ENCODE data around the gene CMIP. TPM values are rescaled to one million over a fixed set of nuclear protein-coding genes. Genes with fewer than 3 reads are reported as not detected.

CMIP gene
- total and polyA plus RNA-seq, 3 experiments from 2014 or later: 1.0 to 24.4 (median 23.6) TPM

DNA sequence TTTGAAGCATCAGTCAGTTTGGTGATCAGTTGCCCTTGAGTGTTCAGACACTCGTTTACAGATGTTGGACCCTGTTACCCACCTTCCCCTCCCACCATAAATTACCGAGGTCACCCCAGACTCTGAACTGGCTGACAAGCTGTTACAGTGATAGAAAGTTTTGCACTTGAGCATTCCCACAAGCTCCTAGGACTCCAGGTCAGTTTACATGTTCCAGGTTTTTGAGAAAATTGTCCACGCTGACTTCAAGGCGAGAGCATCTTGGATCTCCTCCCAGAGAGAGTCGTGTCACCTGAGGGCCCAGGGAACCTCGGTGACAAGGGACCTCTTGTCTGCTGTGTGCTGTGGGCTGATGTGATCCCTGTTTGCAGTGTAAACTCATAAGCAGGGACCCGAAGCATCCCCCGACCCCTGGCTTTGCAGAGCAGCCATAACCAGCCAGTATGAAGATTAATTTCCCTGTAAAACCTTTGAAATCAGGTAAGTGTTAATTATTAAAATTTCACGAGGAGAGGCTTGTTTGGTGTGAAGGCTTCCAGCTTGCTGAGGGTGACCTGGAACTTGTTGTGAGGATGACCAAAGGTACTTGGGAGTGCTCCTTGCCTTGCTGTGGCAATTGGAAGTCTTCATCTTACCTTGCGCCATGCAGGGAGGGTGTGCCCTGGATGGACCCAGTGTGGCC is 91.2 kb downstream of the CMIP start:
- Histone ChIP-seq H3K9me3 (ENCODE audit: low read length) (no peaks in the 10 kb centered on the region), H3K36me3 (ENCODE audit: insufficient read depth, low read length) (no peaks in the 10 kb centered on the region), H3K27ac (ENCODE audit: low read depth, low read length) (no peak overlapping the region), H3K4me1 (ENCODE audit: insufficient read depth, low read length) (no peaks in the 10 kb centered on the region), H3K27me3 (ENCODE audit: insufficient read depth, low read length, poor library complexity, severe bottlenecking) (no peaks in the 10 kb centered on the region), H3K4me3 (ENCODE audit: low read length) (no peak overlapping the region)
- DNase-seq: no peak
- Mint-ChIP-seq H3K36me3 (peaks cover 0 to 36% (median 4%) of the 10 kb centered on the region in 3 donors), H3K4me1 (peaks cover 25 to 51% (median 41%) of the 10 kb centered on the region in 3 donors), H3K27me3 (peaks cover 0 to 2% of the 10 kb centered on the region in 2 donors), H3K9me3 (no peaks in the 10 kb centered on the region), H3K4me3 (no peak overlapping the region), H3K27ac (peak overlapping the region in 5 of 8 donors; percentile 10 to 52 (median 44))
- POLR2A ChIA-PET: no interaction called here
- CTCF ChIA-PET: no interaction called here

GRCh38 chr16:81536648-81537047 is 92.0 kb downstream of the CMIP start:
- Mint-ChIP-seq H3K27ac (peak overlapping the region in 2 of 8 donors; percentile 17 to 57), H3K4me1 (peaks cover 28 to 53% (median 42%) of the 10 kb centered on the region in 3 donors), H3K27me3 (peaks cover 0 to 2% of the 10 kb centered on the region in 2 donors), H3K36me3 (peaks cover 0 to 34% (median 8%) of the 10 kb centered on the region in 3 donors), H3K4me3 (no peak overlapping the region), H3K9me3 (no peaks in the 10 kb centered on the region)
- ChIA-PET CTCF (no interaction called here), POLR2A (no interaction called here)
- no peaks in the 10 kb centered on the region for H3K27me3 ChIP-seq (ENCODE audit: insufficient read depth, low read length, poor library complexity, severe bottlenecking)
- no peaks in the 10 kb centered on the region for H3K4me1 ChIP-seq (ENCODE audit: insufficient read depth, low read length)
- H3K27ac ChIP-seq (ENCODE audit: low read depth, low read length): no peak overlapping the region
- H3K9me3 ChIP-seq (ENCODE audit: low read length): no peaks in the 10 kb centered on the region
- peaks cover 3% of the 10 kb centered on the region for H3K36me3 ChIP-seq (ENCODE audit: insufficient read depth, low read length)
- no peak for DNase-seq
- no peak overlapping the region for H3K4me3 ChIP-seq (ENCODE audit: low read length)

DNA sequence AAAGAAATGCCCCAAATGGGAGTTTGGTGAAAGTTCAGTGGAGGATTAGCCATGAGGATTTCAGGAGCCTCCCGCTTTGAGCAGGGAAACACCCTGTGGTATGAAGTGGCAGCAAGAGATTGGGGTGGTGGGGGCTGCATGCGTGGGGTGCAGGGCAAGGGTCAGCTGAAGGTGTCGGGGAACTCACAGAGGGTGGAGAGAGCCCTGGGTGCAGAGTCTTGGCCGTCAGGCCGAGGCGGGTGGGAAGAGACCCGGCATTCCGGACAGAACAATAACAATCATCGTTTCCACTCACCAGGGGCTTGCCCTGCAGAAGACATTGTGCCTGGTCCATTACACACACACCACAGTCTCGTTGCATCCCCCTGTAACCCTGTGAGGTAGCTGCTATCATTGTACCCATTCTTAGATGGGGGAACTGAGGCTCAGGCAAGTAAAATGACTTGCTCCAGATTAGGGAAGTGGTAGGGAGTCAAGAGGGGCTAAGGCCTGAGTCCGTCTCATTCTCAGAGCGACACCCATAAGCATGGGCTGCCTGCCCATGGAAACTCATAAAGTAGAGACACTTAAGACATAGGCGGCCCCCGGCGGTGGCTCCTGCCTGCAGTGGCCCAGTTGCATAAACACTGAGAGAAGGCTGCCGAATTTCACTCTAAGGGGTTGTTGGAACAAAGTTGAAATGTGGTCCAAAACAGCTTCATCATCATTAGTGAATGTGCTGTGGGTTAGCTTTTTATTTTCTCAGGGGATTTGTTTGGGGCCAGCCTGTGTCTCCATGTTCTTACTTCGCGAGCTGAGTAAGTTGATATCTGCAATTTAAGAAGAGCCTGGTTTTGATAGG is 93.3 kb downstream of the CMIP start:
- Mint-ChIP-seq H3K27ac (peak overlapping the region in 5 of 8 donors; percentile 7 to 87 (median 39)), H3K36me3 (peaks cover 0 to 25% (median 5%) of the 10 kb centered on the region in 3 donors), H3K4me3 (no peak overlapping the region), H3K4me1 (peaks cover 24 to 58% (median 50%) of the 10 kb centered on the region in 3 donors), H3K27me3 (peaks cover 0 to 2% of the 10 kb centered on the region in 2 donors), H3K9me3 (no peaks in the 10 kb centered on the region)
- POLR2A ChIA-PET: no interaction called here
- Histone ChIP-seq H3K4me1 (ENCODE audit: insufficient read depth, low read length) (no peaks in the 10 kb centered on the region), H3K9me3 (ENCODE audit: low read length) (no peaks in the 10 kb centered on the region), H3K27ac (ENCODE audit: low read depth, low read length) (no peak overlapping the region), H3K36me3 (ENCODE audit: insufficient read depth, low read length) (peaks cover 3% of the 10 kb centered on the region), H3K4me3 (ENCODE audit: low read length) (no peak overlapping the region), H3K27me3 (ENCODE audit: insufficient read depth, low read length, poor library complexity, severe bottlenecking) (no peaks in the 10 kb centered on the region)
- CTCF ChIA-PET: no interaction called here
- DNase-seq: no peak

DNA sequence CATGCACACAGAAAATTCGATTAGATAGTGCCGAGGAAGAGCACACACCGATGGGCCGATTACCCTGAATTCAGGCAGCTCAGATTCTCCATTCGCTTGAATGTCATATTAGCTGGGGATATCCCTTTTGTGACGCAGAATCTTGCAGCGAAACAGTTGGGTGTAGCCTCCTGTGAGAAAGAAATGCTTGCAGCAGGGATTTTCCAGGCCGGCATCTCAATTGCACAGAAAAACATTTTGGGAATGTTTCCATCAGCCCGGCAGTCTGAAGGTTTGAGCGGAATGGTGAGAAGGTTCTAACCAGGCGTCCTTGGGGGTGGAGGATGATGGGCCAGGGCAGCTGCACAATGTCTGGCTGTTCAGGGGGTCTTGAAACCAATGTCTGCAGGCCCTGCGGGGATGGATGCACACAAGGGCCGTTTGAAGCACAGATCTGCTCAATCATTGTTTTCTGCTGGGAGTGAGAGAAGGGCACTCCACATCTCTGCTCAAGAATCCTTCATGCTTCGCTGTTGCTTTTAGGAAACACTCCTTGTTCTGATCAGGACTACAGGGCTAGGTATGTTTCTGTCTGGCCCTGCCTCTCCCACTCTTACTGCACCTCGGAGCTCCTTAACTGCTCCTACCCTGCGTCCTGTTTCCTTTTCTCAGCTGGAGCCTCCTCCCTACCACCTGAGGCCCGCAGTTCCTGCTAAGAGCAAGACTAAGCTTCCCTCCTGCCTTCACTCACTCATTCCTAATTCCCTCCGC is 94.6 kb downstream of the CMIP start:
- Mint-ChIP-seq H3K36me3 (peaks cover 0 to 23% (median 4%) of the 10 kb centered on the region in 3 donors), H3K9me3 (no peaks in the 10 kb centered on the region), H3K4me1 (peaks cover 28 to 64% (median 58%) of the 10 kb centered on the region in 3 donors), H3K27me3 (no peaks in the 10 kb centered on the region), H3K27ac (peak overlapping the region in 6 of 8 donors; percentile 6 to 85 (median 60)), H3K4me3 (peak overlapping the region in 1 of 7 donors; percentile 14)
- H3K27ac ChIP-seq (ENCODE audit: low read depth, low read length): no peak overlapping the region
- peaks cover 4% of the 10 kb centered on the region for H3K4me1 ChIP-seq (ENCODE audit: insufficient read depth, low read length)
- H3K27me3 ChIP-seq (ENCODE audit: insufficient read depth, low read length, poor library complexity, severe bottlenecking): no peaks in the 10 kb centered on the region
- CTCF ChIA-PET: no interaction called here
- H3K36me3 ChIP-seq (ENCODE audit: insufficient read depth, low read length): peaks cover 3% of the 10 kb centered on the region
- H3K4me3 ChIP-seq (ENCODE audit: low read length): no peak overlapping the region
- no peaks in the 10 kb centered on the region for H3K9me3 ChIP-seq (ENCODE audit: low read length)
- no peak for DNase-seq
- POLR2A ChIA-PET: no interaction called here

DNA sequence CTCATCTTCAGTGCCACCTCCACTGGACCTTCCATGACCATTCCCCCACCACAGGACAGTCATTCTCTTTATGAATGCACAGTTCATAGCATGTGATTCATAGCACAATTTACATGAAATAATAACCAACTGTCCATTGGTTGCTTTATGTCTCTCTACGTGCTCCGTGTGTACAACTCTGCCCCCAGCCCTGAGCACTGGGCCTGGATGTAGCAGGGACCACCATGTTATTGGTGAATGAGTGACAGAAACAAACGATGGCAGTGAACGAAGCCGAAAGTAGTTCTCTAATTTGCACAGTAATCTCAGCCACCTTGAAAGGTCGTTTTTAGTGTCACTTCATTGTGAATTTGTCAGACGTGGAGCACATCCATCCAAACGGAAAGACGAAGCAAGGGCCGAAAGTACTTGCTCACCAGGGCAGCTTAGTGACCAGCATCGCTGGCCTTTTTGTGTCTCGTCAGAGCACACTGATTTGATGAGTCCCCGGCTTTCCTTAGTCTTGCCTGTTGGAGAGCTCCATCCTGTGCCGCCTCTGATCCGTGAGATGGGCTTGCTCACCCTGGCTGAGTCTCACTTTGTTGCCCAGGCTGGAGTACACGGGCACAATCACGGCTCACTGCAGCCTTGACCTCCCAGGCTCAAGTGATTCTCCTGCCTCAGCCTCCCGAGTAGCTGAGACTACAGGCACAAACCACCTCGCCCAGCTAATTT is 95.3 kb downstream of the CMIP start:
- Histone ChIP-seq H3K27ac (ENCODE audit: low read depth, low read length) (no peak overlapping the region), H3K9me3 (ENCODE audit: low read length) (no peaks in the 10 kb centered on the region), H3K27me3 (ENCODE audit: insufficient read depth, low read length, poor library complexity, severe bottlenecking) (no peaks in the 10 kb centered on the region), H3K36me3 (ENCODE audit: insufficient read depth, low read length) (peaks cover 3% of the 10 kb centered on the region), H3K4me3 (ENCODE audit: low read length) (no peak overlapping the region), H3K4me1 (ENCODE audit: insufficient read depth, low read length) (peaks cover 9% of the 10 kb centered on the region)
- H3K27ac Mint-ChIP-seq: peak overlapping the region in 6 of 8 donors; percentile 25 to 85 (median 60)
- H3K4me1 Mint-ChIP-seq: peaks cover 33 to 65% (median 58%) of the 10 kb centered on the region in 3 donors
- H3K9me3 Mint-ChIP-seq: no peaks in the 10 kb centered on the region
- peaks cover 0 to 23% (median 4%) of the 10 kb centered on the region in 3 donors for H3K36me3 Mint-ChIP-seq
- peak overlapping the region in 1 of 7 donors; percentile 14 for H3K4me3 Mint-ChIP-seq
- ChIA-PET CTCF (no interaction called here), POLR2A (no interaction called here)
- no peaks in the 10 kb centered on the region for H3K27me3 Mint-ChIP-seq
- DNase-seq: no peak

- H3K36me3 ChIP-seq (ENCODE audit: insufficient read depth, low read length): peaks cover 3% of the 10 kb centered on the region
- peak overlapping the region in 1 of 7 donors; percentile 20 for H3K4me3 Mint-ChIP-seq
- POLR2A ChIA-PET: no interaction called here
Measured at GRCh38 chr16:81541314-81541713, 96.7 kb downstream of the CMIP start.

More at GRCh38 chr16:81541314-81541713, 96.7 kb downstream of the CMIP start:
- no peaks in the 10 kb centered on the region for H3K9me3 ChIP-seq (ENCODE audit: low read length)
- no peak for DNase-seq
- Mint-ChIP-seq H3K27me3 (no peaks in the 10 kb centered on the region), H3K36me3 (peaks cover 0 to 18% (median 4%) of the 10 kb centered on the region in 3 donors), H3K27ac (peak overlapping the region in 3 of 8 donors; percentile 13 to 51 (median 30)), H3K9me3 (no peaks in the 10 kb centered on the region), H3K4me1 (peaks cover 47 to 79% (median 66%) of the 10 kb centered on the region in 3 donors)
- no peak overlapping the region for H3K4me3 ChIP-seq (ENCODE audit: low read length)
- peaks cover 9% of the 10 kb centered on the region for H3K4me1 ChIP-seq (ENCODE audit: insufficient read depth, low read length)
- no peaks in the 10 kb centered on the region for H3K27me3 ChIP-seq (ENCODE audit: insufficient read depth, low read length, poor library complexity, severe bottlenecking)
- CTCF ChIA-PET: no interaction called here
- no peak overlapping the region for H3K27ac ChIP-seq (ENCODE audit: low read depth, low read length)

All from CD8-positive, alpha-beta memory T cell (primary cell).